ENCODE data around the gene ADK.
"Not testable (repeated sequence)": the region's sequence is repeated elsewhere in the genome, so short reads cannot be mapped to it uniquely, and the experiment has no call there.

ADK gene

DNA sequence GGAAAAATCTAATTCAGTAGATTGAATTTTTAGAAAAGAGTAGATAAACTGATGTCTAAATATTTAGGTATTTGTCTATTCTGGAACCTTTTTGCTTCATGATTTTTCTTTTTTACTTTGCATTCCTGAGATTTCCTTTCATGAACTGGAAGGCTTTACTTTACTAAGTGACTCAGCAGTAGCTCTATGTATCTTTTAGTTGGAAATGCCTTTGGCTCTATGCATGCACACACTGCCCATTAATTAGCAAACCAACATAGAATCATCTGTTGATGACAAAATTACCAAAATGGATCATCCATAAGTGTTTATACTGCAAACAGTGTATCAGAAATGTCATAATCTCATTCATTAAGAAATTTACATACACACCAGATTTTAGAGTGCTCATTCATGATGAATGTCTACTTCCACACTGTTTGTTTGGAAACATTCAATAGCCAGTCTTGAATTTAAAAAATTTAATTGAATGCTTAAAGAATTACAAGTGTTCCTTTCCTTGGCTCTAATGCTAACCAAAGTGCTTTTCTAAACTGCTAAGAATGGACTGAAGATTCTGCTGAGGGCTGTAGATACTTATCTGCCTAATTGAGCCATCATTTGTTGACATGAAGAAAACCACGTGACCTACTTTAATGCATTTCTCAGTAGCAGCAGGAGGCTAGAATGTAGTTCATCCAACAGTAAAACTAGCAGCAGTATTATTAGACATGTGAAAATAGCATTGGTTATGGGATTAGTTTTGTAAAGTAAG lies 282.0 kb downstream of the ADK start:
- no peak for DNase-seq (ENCODE audit: low spot score)

DNA sequence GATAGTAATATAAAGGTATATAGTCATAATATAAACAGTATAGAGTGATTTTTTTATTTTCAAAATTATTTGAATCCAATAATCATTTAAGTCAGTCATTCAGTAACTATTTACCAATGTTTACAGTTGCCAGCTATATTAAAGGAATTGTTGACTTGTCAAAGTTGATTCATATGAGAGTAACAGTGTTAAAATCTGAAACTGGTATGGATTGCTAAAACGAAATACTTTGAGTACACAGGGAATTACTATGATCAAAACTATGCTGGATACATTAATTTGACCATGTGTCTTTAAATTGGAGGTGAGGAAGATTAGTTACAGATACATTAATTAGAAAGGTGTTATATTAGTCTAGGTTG lies 282.6 kb downstream of the ADK start:
- DNase-seq (ENCODE audit: low spot score) = no peak

- no peak for DNase-seq (ENCODE audit: low spot score)
These were observed 283.0 kb downstream of the ADK start for GRCh38 chr10:74433993-74434392.

GRCh38 chr10:74434547-74434946 lies 283.5 kb downstream of the ADK start:
- no peak for DNase-seq (ENCODE audit: low spot score)

DNA sequence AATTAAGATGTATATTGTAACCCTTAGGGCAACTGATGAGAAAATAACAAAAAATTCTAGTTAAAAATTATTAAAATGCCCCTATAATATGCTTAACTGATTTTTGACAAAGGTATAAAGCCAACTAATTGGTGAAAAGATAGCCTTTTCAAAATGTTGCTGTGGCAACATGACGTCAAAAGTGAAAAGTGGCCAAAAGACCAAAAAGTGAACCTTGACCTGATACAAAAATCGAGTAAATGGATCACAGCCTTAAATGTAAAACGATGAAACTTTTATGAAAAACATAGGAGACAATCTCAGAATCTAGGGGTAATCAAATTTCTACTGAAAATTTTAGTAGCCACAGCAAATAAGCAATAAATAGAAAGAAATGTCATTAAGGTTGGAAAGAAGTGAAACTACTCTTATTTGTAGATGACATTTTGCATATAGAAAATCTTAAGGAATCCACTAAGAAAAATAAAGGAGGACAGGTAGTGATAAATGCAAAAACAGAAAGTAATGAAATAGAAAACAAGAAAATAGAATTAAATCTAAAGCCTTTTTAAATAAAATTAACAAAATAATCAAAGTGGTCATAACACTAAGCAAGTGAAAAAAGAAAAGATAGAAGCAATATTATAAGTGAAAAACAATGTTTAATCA lies 285.6 kb downstream of the ADK start:
- no peak for DNase-seq (ENCODE audit: low spot score)

- DNase-seq (ENCODE audit: low spot score) = no peak
These were observed 286.8 kb downstream of the ADK start for GRCh38 chr10:74437822-74438221.

GRCh38 chr10:74439213-74439612 lies 288.2 kb downstream of the ADK start:
- no peak for DNase-seq (ENCODE audit: low spot score)

- DNase-seq (ENCODE audit: low spot score) = no peak
These were observed 294.5 kb downstream of the ADK start for GRCh38 chr10:74445493-74445892.

- no peak for DNase-seq (ENCODE audit: low spot score)
These were observed 299.6 kb downstream of the ADK start for GRCh38 chr10:74450602-74451001.

GRCh38 chr10:74451127-74451829 lies 300.3 kb downstream of the ADK start:
- DNase-seq (ENCODE audit: low spot score) = no peak

DNA sequence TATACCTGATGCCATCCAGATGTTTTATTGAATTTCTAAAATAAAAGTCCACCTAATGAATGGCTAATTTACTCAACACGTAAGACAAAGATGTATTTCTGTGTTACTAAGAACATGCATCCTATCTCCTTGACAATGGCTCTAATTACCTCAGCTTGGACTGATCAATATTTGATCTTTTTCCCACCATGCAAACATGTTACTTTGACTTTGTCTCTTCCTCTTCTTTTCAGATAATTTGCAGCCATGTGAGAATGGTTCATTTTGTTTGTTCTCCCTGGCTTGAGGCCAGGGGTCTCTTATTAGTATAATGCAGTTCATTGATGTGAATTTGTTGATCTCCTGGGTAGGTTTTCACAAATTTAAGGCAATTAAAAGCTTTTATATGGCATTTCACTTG lies 302.1 kb downstream of the ADK start:
- no peak for DNase-seq (ENCODE audit: low spot score)

GRCh38 chr10:74457478-74457877 lies 306.5 kb downstream of the ADK start:
- not testable (repeated sequence) for DNase-seq (ENCODE audit: low spot score)

GRCh38 chr10:74460812-74461211 lies 309.8 kb downstream of the ADK start:
- no peak for DNase-seq (ENCODE audit: low spot score)

GRCh38 chr10:74474022-74474713 lies 323.1 kb downstream of the ADK start:
- DNase-seq (ENCODE audit: low spot score) = no peak

- DNase-seq (ENCODE audit: low spot score) = not testable (repeated sequence)
These were observed 325.2 kb downstream of the ADK start for GRCh38 chr10:74476162-74476706.

DNA sequence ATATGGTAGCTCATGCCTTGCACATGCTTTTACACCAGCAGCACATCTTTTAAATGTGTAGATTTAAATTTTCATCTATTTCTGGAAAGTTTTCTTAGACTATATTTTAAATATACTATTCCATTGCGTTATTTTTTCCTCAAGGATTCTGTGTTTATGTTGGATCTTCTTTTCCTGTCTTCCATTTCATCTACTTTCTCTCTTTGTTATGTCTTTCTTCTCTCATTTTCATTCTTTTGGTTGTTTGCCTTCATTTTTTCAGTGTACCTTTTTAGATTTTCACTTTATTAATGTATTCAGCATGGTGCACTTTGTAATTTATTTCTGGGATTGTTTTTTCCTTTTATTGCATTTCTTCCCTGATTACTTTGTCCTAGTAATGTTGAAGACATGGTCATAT lies 329.8 kb downstream of the ADK start:
- no peak for DNase-seq (ENCODE audit: low spot score)

DNA sequence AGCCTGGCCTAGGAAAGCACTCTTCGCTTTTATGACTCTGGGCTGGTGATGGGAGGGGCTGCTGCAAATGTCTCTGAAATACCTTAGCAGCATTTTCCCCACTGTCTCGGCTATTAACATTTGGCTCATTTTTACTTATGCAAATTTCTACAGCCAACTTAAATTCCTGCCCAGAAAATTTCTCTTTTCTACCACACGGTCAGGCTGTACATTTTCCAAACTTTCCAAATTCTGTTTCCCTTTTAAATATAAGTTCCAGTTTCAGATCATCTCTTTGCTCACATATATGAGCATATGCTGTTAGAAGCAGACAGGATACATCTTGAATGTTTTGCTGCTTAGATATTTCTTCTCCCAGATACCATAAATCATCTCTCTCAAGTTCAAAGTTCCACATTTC lies 332.3 kb downstream of the ADK start:
- no peak for DNase-seq (ENCODE audit: low spot score)

GRCh38 chr10:74485283-74485682 lies 334.3 kb downstream of the ADK start:
- DNase-seq (ENCODE audit: low spot score) = no peak

DNA sequence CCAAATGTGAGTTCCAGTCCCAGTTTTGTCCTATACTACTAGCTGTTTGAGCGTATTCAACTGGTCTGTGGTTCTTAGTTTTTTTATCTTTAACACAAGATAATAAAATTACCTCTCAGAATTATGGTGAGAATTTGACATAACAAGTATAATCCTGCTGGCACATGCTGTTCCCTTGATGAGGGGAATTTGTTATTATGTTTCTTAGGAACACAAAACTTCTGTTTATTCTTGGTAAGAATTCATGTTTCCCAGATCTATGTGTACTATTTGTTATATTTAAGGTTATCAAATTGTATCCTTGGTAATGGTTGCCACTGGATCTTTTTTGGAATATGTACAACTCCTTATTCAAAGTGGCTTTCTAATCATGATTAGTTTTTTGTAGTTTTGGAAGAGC lies 335.6 kb downstream of the ADK start:
- DNase-seq (ENCODE audit: low spot score) = no peak

DNA sequence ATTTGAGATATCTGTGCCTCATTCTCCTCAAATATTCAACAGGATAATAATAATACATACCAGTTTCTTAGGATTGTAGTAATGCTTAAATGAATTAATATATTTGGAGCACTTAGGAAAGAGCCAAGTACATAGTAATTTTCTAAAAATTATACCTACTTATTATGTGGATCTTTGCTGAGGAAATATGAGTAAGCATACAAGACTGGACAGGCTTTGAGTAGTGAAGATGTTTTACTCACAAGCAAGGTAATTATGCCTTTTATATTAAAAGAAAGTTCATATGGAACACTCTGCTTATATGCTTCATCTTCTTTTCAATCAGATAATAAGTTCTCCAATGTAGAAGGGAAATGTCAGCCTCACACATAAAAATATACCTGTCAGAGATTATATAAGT lies 337.9 kb downstream of the ADK start:
- DNase-seq (ENCODE audit: low spot score) = no peak

DNA sequence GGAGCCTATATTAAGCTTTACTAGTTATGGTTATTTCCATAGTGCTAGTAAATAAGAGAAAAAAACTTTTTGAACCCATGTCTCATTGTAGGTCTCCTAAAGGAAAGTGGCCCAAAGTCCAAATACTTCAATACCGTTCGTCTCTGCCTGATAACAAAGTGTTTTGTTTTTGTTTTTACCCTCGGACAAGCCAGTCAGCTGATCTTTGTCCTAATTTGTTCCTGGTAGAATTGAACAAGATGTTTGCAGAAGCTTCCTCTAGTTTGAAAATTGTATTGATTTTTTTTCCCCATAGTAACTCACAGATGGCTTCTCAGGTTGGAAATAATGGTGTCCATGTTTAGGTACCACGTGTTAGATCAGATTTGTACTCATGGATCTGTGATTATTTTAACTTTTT lies 339.5 kb downstream of the ADK start:
- DNase-seq (ENCODE audit: low spot score) = no peak

- no peak for DNase-seq (ENCODE audit: low spot score)
These were observed 340.0 kb downstream of the ADK start for GRCh38 chr10:74491014-74491413.

All from hematopoietic multipotent progenitor cell treated with erythropoietin and hydrocortisone succinate and interleukin-3 and kit ligand, for 15 days (in vitro differentiated cells).